CD4-positive, alpha-beta T cell treated with Interleukin-21 for 1 hour (primary cell): ENCODE measurements around the gene KRT72.

ENCODE experiments used
- DNase-seq: peaks from one replicate; pipeline ENCODE4 v3.0.0-alpha.2; 2020

KRT72 gene

GRCh38 chr12:52575256-52575655, 26.0 kb downstream of the KRT72 start:
- DNase-seq: no peak

DNA sequence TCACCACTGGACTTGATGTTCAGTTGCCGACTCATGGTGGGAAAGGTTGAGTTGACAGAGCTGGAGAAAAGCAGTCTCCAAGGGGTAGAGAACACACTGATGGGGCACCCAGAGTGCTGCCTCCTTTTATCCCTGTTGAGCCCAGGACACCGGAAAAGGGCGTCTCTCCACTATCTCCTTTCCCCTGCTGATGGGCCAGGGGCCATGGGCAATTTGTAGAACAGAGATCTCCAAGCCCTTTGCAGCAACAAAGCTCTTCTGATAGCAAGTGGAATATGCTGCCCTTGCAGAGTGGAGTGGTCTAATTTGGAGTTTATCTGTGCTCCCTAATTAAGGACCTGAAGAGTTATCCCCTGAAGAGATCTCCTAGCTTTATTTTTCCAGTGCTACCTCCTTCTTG, 27.5 kb downstream of the KRT72 start, which contains the start of gene KRT74:
KRT74 (minus strand) TSS at position 101 of the 400 bp plus-strand sequence; CDS start at position 35, 66 bp downstream.
- DNase-seq: no peak

GRCh38 chr12:52573306-52573705, 28.0 kb downstream of the KRT72 start:
- no peak for DNase-seq

- no peak for DNase-seq
These were observed 30.8 kb downstream of the KRT72 start for GRCh38 chr12:52570511-52570910.

DNA sequence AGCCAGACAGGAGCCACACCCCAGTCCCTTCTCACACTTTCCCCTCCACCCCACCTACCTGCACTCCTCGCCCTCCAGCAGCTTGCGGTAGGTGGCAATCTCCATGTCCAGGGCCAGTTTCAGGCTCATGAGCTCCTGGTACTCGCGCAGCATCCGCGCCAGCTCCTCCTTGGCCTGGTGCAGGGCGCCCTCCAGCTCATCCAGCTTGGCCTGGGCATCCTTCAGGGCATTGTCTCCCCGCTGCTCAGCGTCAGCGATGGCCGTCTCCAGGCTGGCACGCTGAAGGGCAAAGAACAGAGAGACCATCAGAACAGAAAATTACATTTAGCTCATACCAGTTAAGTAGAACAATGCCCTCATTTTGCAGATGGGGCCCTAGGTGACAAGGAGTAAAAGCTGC, 33.2 kb downstream of the KRT72 start:
- no peak for DNase-seq

DNA sequence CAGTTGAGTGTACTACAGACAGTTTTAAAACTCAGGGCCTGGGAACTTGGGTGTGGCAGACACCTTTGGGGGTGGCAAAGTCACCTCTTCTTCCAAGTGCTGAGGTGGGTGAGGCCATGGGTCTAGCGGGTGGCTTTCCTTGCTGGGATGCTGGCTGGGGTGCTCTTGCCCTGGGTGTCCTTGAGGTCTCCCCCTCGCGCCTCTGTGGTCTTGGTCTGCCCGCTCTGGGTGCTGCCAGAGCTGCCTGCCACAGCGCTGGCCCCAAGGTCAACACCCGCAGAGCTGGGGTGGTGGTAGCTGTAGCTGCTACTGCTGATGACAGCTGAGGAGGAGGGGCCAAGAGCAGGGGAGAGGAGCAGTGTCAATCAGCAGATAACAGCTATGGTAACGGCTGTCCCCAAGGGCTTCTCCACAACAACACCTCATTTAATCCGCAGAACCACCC, 34.4 kb downstream of the KRT72 start:
- peak; percentile 77 for DNase-seq

- DNase-seq: no peak
These were observed 36.7 kb downstream of the KRT72 start for GRCh38 chr12:52564582-52564981.

DNA sequence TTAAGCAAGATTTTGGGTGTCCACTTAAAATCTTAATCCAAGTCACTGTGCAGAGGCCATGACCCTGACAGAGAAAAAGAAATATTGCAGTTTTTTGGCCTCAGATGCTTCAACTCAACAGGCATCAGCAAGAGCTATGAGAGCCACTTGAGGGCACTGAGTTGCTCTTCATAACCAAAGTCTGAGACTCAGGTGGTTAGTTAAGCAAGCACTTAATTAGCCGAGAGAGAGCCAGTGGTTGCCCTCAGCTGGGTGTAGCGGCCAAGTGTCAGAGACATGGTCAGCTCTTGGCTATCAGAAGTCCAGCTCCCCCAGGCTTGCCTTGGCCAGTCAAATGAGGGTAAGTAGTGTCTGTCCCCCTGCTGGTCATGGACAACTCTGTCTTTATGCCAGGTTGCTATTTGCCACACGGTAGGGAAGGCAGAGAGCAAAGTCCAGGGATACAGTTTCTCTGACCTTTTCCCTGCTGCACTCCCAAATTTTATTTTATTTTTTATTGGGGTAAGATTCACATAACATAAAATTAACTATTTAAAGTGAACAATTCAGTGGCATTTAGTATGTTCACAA, 39.3 kb downstream of the KRT72 start:
- no peak for DNase-seq

DNA sequence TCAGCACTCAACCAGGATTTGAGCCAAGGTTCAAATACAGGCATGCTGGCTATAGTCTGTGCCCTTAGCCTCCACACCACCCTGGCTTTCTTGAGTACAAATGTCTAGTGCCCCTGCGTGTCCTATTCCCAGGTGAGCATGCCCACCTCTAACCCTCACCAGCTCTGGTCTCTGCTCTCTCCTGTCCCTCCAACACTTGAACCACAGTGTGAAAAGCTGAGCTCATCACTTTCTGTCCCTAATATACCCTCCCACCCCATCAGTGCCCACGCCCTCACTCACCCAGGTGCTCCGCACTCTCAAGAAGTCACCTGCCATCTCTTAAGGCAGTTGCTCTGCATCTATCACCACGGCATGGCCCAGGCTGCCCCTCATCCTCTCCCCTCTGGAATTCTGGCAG, 41.3 kb downstream of the KRT72 start:
- DNase-seq: no peak

DNA sequence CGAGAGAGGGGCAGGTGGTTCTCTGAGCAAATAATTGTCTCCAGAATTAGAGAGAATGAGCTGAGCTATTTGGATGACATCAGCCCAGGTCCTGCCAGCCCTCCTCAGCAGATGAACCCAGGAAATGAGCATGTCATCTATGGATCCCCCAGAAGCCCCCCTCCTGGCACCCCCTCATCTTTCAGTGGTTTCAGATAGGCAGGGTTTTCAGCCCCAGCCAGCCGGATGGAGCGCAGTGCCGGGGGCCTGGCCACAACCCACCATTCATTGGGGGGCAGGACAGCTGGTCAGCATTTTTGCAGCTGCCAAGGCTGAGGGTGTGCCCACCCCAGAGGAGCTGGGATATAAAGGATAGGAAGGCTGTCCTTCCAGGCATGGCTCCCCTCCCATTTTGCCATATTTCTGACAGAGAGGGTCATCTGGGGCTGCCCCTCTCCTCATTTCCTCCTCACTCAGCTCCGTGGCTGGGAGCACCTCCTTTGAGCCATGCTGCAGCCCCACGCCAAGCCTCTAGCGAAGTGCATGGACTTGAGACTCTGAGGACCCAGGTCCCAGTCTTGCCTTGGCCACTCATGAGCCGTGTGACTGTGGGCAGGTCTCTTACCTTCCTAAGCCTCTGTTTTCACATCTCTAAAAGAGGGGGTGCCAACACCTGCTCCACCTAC, 42.4 kb downstream of the KRT72 start:
- no peak for DNase-seq

DNA sequence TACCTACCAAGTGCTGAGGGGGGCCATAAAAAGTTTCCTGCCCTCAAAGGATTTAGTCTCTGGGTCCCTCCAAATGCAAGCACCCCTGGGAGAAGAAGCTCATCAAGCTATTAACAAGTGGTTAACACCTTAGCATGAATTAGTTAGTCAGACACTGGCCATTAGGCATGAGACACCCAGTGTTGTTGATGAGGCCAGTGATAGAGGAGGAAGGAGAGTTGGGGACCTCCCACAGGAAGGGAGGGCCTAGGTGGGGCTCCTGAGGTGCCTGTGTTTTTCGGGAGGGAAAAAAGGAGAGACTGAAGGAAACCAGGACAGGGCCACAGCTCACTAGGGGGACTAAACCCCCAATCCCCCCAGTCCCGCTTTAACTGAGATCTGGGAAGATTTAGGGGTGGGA, 43.8 kb downstream of the KRT72 start:
- no peak for DNase-seq

- DNase-seq: peak; percentile 45
These were observed 45.7 kb downstream of the KRT72 start for GRCh38 chr12:52555577-52555976.

GRCh38 chr12:52552681-52553195, 48.5 kb downstream of the KRT72 start, which contains the start of gene KRT71:
TSS of gene KRT71 (minus strand) at chr12:52553145. CDS start at chr12:52553077, 68 bp downstream.
- DNase-seq: no peak

DNA sequence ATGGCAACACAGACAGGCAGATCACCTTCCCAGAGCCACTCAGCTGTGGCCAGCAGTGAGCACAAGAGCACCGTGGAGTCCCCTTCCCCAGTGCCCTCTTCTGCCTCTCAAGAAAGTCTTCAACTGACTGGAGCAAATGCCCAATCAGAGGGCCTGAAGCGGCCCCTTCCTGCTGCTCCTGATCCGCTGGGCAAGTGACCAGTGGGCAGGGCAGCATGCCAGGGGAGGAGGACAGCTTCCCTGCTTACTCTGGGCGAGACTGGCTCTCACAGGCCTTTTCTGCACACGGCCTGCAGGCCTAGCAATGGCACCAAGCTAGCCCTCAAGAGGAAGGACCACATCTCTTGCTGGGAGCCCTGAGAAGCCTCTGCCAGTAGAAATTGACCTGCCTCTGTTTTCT, 49.2 kb downstream of the KRT72 start:
- DNase-seq: no peak

GRCh38 chr12:52551216-52551865, 49.9 kb downstream of the KRT72 start:
- DNase-seq: no peak

- no peak for DNase-seq
These were observed 55.1 kb downstream of the KRT72 start for GRCh38 chr12:52546126-52546525.

- DNase-seq: no peak
These were observed 57.0 kb downstream of the KRT72 start for GRCh38 chr12:52543985-52544883.

GRCh38 chr12:52542785-52543318, 58.4 kb downstream of the KRT72 start:
- DNase-seq: no peak

DNA sequence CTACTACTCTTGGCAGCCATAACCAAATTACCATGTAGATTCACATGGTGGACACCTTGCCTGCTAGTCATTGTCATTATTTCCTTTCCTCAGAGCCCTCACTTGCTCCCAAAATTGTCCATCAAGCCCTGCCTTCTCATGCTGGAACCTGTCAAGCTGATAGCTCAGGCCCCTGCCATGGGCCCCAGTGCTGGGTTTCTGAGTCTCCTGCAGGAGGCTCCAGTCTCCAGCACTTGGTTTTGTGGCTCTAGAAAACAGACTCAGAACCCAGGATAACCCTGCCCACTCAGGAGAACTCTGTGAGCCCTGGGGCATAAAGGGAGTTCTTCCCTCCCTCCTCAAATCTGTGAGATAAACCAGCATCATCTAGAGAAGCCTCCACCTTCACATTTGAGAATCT, 59.1 kb downstream of the KRT72 start:
- no peak for DNase-seq

DNA sequence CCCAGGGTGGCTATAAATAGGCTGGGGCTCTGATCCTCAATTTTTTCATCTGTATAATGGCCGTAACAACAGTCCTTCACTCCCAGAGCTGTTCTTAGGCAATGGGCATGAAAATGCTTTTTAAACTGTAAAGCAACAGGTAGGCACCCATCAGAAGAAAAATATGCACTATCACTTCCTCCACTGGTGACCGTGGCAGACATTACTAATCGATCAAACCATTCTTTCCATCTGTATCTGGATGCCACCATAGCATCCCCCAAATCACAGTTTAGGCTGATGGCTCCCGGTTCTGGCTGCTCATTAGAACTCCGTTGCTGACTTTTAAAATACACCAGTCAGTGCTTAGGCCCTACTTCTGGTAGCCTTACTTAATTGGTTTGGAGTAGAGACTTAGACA, 59.6 kb downstream of the KRT72 start:
- DNase-seq: no peak

DNA sequence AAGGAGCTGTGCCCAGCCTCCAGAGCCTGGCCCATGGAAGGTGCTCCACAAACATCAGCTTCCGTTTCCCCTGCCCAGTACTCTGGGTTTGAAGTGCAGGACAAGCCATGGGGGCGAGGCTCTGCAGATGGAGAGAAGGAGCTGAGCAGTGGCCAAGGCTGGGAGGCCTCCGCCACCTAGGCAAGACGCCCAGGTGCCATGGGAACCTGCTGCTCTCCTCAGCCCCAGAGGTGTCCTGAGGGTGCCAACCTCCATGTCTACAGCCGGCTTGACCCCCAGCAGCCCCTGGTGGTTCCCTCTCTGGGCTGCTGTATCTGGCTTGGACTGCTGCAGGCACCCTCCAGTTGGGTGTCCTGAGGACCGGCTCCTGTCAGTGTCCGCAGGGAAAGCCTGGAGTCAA, 60.7 kb downstream of the KRT72 start:
- DNase-seq: no peak

GRCh38 chr12:52539821-52540173, 61.5 kb downstream of the KRT72 start:
- DNase-seq: no peak
